GM19395 (cell line): ENCODE measurements around the gene TNFRSF13B.
A peak's percentile ranks its signal among the peaks of the same experiment; 100 is the strongest.
"Not testable (repeated sequence)": the region's sequence is repeated elsewhere in the genome, so short reads cannot be mapped to it uniquely, and the experiment has no call there.

ENCODE experiments used
- ATAC-seq: cut with Tn5 transposase; IDR thresholded peaks from one replicate; pipeline ENCODE4 v1.9.1; 2021; ENCODE audit warnings: mild to moderate bottlenecking, moderate library complexity; ENCODE audit not compliant: unreplicated experiment

Gene TNFRSF13B

GRCh38 chr17:16971458-16972338 is at the start of gene TNFRSF13B:
TSS of gene TNFRSF13B (minus strand) at chr17:16972118. CDS start at chr17:16972075, 43 bp downstream.
- peak; percentile 39 for ATAC-seq

DNA sequence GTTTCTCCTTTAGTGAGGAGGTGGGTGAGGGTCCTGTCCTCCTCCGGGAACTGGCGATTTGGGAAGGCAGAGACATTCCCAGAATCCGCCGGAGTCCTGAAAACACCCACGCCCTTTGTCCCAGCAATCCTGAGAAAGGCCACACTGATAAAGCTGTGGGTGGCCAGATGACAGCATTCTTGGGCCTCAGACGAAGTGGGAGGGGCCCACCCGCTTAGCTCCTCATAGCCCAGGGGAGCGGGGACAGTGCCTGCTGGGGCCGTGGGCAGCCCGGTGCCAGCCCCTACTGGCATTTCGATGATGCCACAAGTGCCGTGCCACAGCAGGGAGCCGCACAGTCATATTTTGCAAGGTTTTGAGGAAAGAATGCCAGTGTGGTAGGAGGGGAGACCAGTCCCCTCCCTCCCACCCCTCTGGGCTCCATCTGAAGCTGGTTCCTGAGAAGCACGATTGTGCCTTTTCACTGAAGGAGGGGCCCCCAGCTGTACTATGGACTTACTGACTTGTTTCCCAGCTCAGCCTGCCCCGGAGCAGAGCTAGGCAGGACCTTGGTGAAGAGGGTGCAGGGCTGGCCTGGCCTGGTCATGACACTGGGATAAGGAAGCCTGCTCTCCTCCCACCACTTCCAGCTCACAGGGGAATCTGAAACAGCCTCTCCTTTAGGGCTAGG is 49.4 kb upstream of the TNFRSF13B start:
- no peak for ATAC-seq

GRCh38 chr17:17020821-17021193 is 48.9 kb upstream of the TNFRSF13B start:
- ATAC-seq = no peak

- ATAC-seq = no peak
Observed at GRCh38 chr17:17019891-17020456, 48.1 kb upstream of the TNFRSF13B start.

GRCh38 chr17:17019430-17019762 is 47.5 kb upstream of the TNFRSF13B start:
- ATAC-seq = no peak

- no peak for ATAC-seq
Observed at GRCh38 chr17:17018612-17019429, 46.9 kb upstream of the TNFRSF13B start.

DNA sequence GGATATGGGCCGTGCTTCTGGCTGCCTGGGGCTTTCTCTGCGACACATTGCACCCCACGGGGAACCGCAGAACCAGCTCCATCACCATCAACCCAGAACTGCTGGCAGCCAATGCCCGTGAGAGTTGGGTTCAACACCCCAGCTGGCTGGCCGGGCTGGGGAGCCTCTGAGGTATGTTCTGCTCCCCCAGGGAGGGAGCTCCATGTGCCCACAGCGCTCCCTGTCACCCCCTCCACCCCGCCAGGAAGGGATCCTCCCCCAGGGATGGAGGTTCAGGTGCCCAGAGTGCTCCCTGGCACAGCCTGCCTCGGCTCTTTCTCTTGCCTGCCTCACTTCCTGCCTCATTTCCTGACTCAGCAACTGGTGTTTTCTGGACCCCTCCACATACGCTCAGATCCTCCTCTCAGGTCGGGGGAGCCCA is 46.1 kb upstream of the TNFRSF13B start:
- ATAC-seq = no peak

GRCh38 chr17:17017343-17018014 is 45.6 kb upstream of the TNFRSF13B start:
- no peak for ATAC-seq

GRCh38 chr17:17016199-17017197 is 44.6 kb upstream of the TNFRSF13B start:
- not testable (repeated sequence) for ATAC-seq

DNA sequence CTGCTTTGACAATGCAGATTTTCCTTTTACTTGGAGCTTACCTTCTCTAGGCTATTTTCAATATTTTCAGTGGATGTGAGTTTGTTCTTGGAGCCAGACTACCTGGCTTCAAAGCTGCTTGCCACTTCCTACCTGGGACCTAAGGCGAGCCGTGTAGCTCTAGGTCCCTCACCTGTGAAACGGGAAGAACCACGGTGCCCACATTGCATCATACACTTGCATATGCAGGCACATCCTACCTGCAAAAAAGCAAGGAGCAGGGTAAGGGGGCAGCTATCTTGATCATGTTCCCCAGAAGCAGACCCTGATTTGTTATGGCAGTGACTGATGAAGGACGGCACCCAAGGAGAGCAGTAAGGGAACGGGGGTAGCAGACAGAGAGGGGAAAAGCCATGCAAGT is 43.3 kb upstream of the TNFRSF13B start:
- ATAC-seq = no peak

GRCh38 chr17:17014748-17015124 is 42.8 kb upstream of the TNFRSF13B start:
- not testable (repeated sequence) for ATAC-seq

DNA sequence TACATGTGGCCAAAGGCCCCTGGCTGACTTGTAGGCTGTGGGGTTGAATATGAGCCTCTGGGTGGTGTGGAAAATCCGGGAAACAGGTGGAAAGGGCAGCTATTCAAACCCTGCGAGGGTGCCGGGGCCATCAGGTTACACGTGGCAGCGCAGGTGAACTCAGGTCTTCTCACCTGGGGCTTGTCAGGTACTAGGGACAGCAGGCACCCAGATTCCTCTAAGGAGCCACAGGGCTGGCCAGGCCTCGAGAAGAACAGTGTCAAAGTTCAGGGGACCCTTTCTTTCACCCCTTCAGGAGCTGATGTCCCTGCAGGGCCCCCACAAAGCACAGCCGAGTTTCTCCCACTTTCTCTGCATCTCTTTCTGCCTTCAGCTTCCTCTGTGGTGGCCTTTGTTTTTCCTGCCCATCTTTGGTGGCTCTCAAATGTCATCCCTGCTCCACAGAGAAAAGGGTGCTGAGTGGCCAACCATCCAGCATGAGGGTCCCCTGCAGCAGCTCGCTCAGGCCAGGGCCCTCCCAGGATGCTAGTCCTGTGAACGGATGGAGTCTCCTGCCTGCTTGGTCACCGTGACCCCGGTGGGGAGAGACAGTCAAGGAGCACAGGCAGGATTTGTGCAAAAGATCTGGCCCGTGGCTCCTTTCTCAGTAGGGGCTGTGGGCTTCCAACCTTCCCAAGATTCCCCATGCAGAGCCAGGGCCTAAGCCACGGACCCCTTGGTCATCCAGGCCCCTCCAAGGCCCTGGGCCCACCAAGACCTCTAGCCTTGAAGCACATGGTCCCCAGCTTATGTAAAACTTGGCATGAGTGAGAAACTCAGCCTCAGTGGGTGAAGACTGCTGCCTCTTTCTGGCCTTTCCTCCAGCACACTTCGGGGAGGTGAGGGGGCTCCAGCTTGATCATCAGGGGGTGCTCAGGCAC is 42.2 kb upstream of the TNFRSF13B start:
- ATAC-seq = not testable (repeated sequence)

DNA sequence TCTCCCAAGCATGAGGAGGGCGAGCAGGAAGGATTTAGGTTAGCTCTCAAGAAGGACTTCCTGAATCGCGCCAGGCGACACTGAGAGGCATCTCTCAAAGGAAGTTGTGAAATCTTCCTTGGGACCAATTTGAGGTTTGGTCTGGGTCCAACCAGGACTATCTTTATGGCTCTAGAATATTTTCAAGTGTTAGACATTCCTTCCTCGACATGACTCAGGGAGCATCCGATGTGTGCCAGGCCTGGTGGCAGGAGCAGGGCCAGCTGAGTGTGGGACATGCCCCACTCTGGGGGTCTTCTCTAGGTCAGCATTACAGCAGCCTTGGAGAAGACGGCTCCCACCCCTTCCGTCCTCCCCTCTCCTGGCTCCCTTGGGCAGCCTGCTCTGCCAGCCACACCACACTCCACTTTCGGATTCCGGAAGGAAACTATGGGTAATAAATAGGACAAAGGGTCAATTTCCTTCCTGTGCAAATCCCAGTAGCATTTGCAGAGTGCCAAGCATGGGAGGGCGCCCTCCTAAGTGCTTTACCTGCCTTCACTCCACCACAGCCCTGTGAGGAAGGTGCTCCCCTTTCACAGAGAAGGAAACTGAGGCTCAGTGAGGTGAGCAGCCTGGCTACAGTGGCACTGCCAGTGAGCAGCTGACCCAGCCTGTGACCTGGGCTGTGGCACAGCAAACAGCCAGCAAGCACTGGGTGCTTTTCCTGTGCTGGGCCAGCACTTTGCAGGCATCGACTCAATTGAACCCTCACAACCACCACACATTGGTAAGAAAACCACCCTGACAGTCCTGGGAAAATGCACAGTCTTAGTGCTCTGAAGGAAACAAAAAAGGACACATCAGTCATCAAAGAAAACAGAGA is 39.4 kb upstream of the TNFRSF13B start:
- ATAC-seq = not testable (repeated sequence)

DNA sequence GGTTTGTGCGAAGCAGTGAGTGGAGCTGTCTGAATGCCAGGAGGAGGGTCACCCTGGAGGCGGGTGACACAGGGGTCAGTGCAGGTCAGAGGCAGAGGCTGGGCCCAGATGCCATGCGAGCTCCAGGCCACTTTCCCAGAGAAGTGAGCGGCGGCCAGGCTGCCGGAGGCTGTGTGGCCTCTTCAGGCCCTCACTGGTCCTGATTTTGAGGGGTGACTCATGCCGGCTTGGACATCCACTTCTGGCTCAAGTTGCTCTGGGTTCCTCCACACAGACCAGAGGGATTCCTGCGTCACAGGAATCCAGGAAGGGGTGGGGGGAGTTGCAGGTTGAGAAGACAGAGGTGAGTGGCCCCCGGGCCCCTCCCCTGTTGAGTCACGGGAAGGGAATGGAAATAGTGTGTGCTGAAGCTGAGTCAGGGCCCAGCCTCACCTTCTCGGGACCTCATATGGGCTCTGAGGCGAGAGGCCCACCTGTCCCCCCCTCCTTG is 38.7 kb upstream of the TNFRSF13B start:
- not testable (repeated sequence) for ATAC-seq

GRCh38 chr17:17009972-17010371 is 38.1 kb upstream of the TNFRSF13B start:
- not testable (repeated sequence) for ATAC-seq

DNA sequence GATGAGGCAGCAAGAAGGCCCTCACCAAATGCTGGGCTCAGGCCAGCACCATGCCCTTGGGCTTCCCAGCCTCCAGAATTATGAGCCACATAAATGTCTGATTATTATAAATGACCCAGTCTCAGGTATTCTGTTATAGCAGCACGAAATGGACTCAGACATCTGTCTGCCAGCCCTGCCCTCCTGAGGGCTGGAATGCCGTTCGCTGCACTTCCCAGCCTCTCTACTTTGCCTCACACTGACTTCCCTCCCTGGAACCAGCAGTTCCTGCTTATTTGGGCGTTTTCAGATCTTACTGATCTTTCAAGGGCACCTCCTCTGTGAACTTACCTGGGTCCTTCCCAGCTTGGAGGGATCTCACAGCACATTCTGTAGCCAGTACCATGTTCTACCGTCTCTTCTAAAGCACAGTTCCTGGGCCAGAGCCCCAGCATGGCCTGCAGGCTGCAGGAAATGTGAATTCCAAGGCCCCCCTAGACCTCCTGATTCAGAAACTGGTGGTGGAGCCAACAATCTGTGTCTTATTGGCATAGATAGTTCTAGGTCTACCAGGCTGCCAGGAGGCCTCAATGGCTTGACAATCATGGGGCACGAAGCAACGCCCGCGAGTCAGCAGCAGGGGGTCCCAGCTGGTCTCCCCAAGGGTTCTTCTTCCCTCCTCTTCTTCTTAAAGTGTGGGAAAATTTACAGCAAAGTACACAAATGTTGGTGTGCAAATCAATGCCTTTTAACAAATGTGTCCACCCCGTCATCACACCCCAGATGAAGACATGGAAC is 36.9 kb upstream of the TNFRSF13B start:
- ATAC-seq = not testable (repeated sequence)
